Pons (tissue), 1 donor: ENCODE results near the gene OSGEP.
A peak's percentile ranks its signal among the peaks of the same experiment; 100 is the strongest.

Experiments used
- DNase-seq: peaks from one replicate; pipeline ENCODE4 v3.0.0-alpha.2; 2016; ENCODE audit warnings: low spot score

OSGEP gene

GRCh38 chr14:20429801-20430669 is 24.6 kb downstream of the OSGEP start:
- no peak for DNase-seq

- DNase-seq = no peak
Measured at GRCh38 chr14:20428802-20429201, 25.8 kb downstream of the OSGEP start.

DNA sequence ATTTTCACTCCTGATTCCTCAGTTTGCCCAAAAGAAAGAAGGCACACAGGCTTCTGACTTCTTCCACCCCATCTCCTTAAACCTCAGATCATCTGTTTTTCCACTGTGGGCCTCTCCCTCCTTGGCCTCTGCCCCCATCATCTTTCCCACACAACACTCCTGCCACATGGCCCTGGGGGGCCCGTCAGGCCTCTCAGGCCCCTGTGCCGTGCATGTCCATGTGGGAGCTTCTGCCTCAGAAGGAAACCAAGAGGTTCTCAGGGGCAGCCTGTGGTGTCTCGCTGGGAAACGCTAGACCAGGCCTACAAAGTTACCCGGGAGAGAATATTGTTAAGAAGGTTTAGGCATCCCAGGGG is 26.6 kb downstream of the OSGEP start:
- no peak for DNase-seq

- DNase-seq = peak; percentile 70
Measured at GRCh38 chr14:20427231-20428009, 27.2 kb downstream of the OSGEP start.

DNA sequence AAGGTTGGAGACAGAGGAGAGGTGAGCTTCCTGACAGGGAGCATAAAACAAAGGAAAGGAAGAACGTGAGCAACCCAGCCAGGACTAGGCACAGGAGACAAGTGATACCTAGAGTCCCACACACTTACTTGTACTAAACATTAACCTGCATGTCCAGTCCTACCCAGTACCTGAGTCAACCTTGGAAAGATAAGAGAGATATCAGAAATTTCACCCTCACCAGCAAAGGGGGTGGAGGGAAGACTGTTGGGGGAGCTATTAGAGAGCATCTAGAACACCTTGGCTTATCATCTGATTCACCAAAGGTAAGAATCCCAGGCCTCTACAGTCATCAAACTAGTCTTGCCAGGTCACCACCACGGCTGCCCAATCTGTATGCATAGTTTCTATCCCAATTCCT is 29.8 kb downstream of the OSGEP start:
- no peak for DNase-seq

GRCh38 chr14:20422886-20423285 is 31.7 kb downstream of the OSGEP start:
- no peak for DNase-seq

GRCh38 chr14:20421267-20421666 is 33.3 kb downstream of the OSGEP start:
- no peak for DNase-seq

- DNase-seq = no peak
Measured at GRCh38 chr14:20419419-20419818, 35.2 kb downstream of the OSGEP start.

DNA sequence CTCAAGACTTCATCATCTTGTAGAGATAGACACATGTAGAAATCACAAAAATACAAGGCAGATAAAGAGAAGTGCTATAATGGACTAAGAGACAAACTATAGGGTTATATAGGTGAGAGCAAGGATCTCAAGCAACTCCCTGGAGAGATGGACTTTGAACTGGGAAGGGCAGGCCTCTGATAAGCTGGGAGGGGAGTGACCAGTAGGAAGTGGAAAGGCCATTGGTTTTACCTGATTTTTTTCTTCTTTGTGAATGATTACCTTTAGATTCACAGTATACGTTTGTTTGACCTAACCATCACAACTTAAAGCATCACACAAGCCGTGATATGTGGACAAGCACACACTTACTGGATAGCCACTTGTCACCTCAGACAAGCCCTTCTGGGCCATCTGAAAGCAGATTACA is 36.1 kb downstream of the OSGEP start:
- no peak for DNase-seq

DNA sequence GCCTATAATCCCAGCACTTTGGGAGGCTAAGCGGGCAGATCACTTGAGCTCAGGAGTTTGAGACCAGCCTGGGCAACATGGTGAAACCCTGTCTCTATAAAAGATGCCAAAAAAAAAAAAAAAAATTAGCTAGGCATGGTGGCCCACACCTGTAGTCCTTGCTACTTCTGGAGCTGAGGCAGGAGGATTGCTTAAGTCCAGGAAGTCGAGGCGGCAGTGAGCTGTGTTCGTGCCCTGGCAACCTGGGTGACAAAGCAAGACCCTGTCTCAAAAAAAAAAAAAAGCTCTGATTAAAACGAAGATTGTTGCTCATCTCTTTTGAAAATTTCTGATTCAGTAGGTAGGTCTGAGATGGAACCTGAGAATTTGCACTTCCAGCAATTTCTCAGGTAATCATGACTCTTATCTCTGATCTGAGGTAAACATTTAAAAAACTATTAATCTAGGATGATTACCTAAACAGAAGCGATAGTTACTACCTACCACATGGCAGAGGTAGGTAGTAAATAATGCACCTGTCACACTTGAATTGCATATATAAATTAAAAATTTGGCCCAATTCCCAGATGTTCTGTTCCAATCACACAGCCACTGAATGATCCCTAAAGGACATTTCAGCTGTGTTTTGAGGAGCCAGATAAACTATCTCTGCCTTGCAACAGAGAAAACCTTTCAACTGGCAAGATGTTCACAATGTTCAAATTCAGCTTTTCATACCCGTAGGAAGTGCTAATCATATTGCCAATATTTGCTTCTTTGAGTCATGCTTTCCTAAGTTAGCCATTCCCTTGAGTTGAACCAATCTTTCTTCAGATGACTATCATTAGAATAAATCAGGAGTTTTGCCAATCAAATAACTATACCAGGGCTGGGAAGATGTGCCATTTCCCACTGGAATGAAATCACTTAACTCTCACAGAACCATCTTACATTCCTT is 37.1 kb downstream of the OSGEP start:
- no peak for DNase-seq

DNA sequence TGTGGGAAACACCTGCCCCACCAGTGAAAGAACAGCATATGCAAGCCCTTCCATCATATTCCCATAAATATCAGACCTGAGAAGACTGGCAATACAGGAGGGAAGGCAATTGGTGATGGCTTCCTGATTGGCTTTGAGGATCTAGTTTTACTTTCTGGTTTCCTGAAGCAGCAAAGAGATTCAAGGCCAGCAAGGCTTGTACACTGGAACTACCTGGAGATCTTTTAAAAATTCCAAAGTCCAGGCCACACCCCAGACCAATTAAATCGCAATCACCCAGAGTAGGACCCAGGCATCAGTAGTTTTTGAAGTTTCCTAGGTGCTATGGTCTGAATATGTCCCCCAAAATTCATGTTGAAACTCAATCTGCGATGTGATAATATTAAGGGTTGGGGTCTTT is 38.4 kb downstream of the OSGEP start:
- no peak for DNase-seq

DNA sequence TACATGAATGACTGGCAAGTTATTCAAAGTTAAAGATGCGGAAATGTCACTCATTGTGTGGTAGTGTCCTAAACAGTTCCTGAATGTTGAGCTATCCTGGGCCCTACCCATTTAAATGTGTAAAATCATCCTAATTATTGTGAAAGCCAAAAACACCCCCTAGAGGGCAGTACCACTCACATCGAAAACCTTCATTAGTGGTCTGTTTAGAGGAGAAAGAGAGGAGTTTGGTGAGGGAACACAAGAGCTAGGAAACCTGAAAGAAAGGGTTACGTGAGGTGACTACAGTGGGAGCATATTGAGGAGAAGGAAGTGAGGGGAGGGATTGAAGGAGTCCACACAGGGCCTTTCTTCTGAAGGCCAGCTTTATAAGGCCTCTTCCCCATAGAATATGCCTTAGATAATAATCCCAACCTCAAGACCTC is 38.8 kb downstream of the OSGEP start:
- peak; percentile 77 for DNase-seq

DNA sequence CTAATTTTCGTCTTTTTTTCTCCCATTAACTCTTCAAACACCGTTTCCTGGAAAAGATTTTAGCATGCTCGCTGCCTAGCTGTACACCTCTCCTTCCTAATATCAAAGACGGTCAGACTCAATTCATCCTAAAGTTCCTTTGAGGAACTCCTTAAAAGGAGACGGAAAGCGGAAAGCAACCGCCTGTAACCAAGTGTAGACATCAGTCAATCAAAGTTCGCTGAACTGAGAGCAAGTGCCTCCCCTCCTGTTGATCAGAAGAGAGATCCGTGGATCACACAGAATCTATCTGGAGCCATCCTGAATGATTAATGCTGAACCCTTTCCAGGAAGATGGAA is 40.9 kb downstream of the OSGEP start:
- peak; percentile 52 for DNase-seq

GRCh38 chr14:20412876-20413743 is 41.5 kb downstream of the OSGEP start, which contains the start of gene TEP1:
Gene TEP1 (minus strand): TSS chr14:20413501. CDS start chr14:20408439, 5,062 bp downstream.
- peak; percentile 50 for DNase-seq

GRCh38 chr14:20412411-20412810 is 42.2 kb downstream of the OSGEP start:
- DNase-seq = no peak

- DNase-seq = no peak
Measured at GRCh38 chr14:20409226-20409625, 45.4 kb downstream of the OSGEP start.

- no peak for DNase-seq
Measured at GRCh38 chr14:20403521-20403920, 51.1 kb downstream of the OSGEP start.

GRCh38 chr14:20400965-20401593 is 53.5 kb downstream of the OSGEP start:
- DNase-seq = no peak

GRCh38 chr14:20400589-20400964 is 54.0 kb downstream of the OSGEP start:
- no peak for DNase-seq

DNA sequence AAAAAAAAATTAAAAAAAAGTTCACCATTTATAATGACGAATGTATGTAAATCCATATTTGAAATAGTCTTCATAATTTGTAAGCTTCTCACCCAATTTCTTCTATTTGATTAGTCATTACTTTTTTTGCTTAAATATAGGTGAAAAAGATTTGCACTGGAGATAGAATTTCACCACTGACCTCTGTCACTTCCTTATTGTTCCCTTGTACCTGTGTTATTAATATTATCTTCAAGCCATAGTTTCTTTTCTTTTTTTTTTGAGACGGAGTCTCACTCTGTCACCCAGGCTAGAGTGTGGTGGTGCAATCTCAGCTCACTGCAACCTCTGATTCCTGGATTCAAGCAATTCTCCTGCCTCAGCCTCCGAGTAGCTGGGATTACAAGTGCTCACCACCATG is 57.1 kb downstream of the OSGEP start:
- DNase-seq = no peak
